ENCODE results near the gene CNTNAP2.

DNA sequence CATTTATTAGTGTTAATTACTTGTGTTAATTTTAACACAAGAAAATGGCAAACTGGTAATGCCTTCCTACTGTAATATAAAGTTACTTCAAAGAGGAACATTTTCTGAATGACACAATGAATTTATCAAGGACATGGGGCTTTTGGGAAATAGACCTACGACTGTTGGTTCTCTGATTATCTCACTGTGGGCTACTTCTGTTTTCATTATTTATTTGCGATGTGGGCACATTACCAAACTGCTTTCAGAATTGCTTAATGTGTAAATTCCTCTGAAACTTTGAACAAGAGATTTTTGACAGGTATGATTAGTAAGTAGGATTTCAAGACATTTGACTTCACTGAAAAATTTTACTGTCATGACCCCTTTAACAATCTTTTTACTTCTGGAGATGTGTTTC is 535.6 kb downstream of the CNTNAP2 start:
- no peak for TF ChIP-seq EP300 (IDR thresholded peaks at IDR 0.05)
- TF ChIP-seq POLR2AphosphoS5 (IDR thresholded peaks at IDR 0.05) = no peak
